ENCODE data around the gene TSPAN18.

The TSPAN18 gene

GRCh38 chr11:44766112-44766971, 39.6 kb downstream of the TSPAN18 start:
- H3K36me3 ChIP-seq (ENCODE audit: control insufficient read depth, insufficient read depth, low read length) = no peaks in the 10 kb centered on the region
- DNase-seq (ENCODE audit: extremely low read depth, insufficient read length) = no peak
- TF ChIP-seq CTCF (IDR thresholded peaks at IDR 0.05; ENCODE audit: insufficient read depth, low read length, poor library complexity, severe bottlenecking) = no peak
- H3K4me3 ChIP-seq (replicated peaks; ENCODE audit: low read depth, low read length) = no peak overlapping the region
- H3K27me3 ChIP-seq (replicated peaks; ENCODE audit: control insufficient read depth, insufficient read depth, low read length) = no peaks in the 10 kb centered on the region; the same call in none of the 2 replicates

- no peak for TF ChIP-seq CTCF (IDR thresholded peaks at IDR 0.05; ENCODE audit: insufficient read depth, low read length, poor library complexity, severe bottlenecking)
- Histone ChIP-seq H3K36me3 (ENCODE audit: control insufficient read depth, insufficient read depth, low read length) (no peaks in the 10 kb centered on the region), H3K27me3 (replicated peaks; ENCODE audit: control insufficient read depth, insufficient read depth, low read length) (no peaks in the 10 kb centered on the region; the same call in none of the 2 replicates), H3K4me3 (replicated peaks; ENCODE audit: low read depth, low read length) (no peak overlapping the region)
- no peak for DNase-seq (ENCODE audit: extremely low read depth, insufficient read length)
Measured at GRCh38 chr11:44766972-44767278, 40.2 kb downstream of the TSPAN18 start.

- no peak for DNase-seq (ENCODE audit: extremely low read depth, insufficient read length)
Measured at GRCh38 chr11:44767421-44767820, 40.7 kb downstream of the TSPAN18 start.

GRCh38 chr11:44770401-44770800, 43.6 kb downstream of the TSPAN18 start:
- H3K36me3 ChIP-seq (ENCODE audit: control insufficient read depth, insufficient read depth, low read length) = no peaks in the 10 kb centered on the region
- H3K4me3 ChIP-seq (replicated peaks; ENCODE audit: low read depth, low read length) = no peak overlapping the region
- TF ChIP-seq CTCF (IDR thresholded peaks at IDR 0.05; ENCODE audit: insufficient read depth, low read length, poor library complexity, severe bottlenecking) = no peak
- H3K27me3 ChIP-seq (replicated peaks; ENCODE audit: control insufficient read depth, insufficient read depth, low read length) = no peaks in the 10 kb centered on the region; the same call in 1 of the 2 replicates
- DNase-seq (ENCODE audit: extremely low read depth, insufficient read length) = no peak

More at GRCh38 chr11:44767421-44767820, 40.7 kb downstream of the TSPAN18 start:
- Histone ChIP-seq H3K27me3 (replicated peaks; ENCODE audit: control insufficient read depth, insufficient read depth, low read length) (no peaks in the 10 kb centered on the region; the same call in none of the 2 replicates), H3K4me3 (replicated peaks; ENCODE audit: low read depth, low read length) (no peak overlapping the region), H3K36me3 (ENCODE audit: control insufficient read depth, insufficient read depth, low read length) (no peaks in the 10 kb centered on the region)
- no peak for TF ChIP-seq CTCF (IDR thresholded peaks at IDR 0.05; ENCODE audit: insufficient read depth, low read length, poor library complexity, severe bottlenecking)

GRCh38 chr11:44771252-44771734, 44.5 kb downstream of the TSPAN18 start:
- DNase-seq (ENCODE audit: extremely low read depth, insufficient read length) = no peak
- H3K4me3 ChIP-seq (replicated peaks; ENCODE audit: low read depth, low read length) = no peak overlapping the region
- no peaks in the 10 kb centered on the region for H3K36me3 ChIP-seq (ENCODE audit: control insufficient read depth, insufficient read depth, low read length)
- H3K27me3 ChIP-seq (replicated peaks; ENCODE audit: control insufficient read depth, insufficient read depth, low read length) = no peaks in the 10 kb centered on the region; the same call in none of the 2 replicates
- no peak for TF ChIP-seq CTCF (IDR thresholded peaks at IDR 0.05; ENCODE audit: insufficient read depth, low read length, poor library complexity, severe bottlenecking)

All from GM06990 (cell line).